Measurements from ENCODE around the gene DST. TPM values are rescaled to one million over a fixed set of nuclear protein-coding genes. Genes with fewer than 3 reads are reported as not detected.

DST gene
- total and polyA plus RNA-seq, 2 of the 8 experiments (the other 6 are each of a cell fraction or from before 2014, with no cell fraction given) = 49.4 to 116 TPM

- POLR2A ChIA-PET (ENCODE audit: partially characterized antibody) = interaction anchor here (1.0 kb wide), 1 partner anchor 305 kb away, joined by 3 read pairs; the partner anchor contains the start of gene BEND6
- Histone ChIP-seq H2AK5ac (ENCODE audit: low read depth, low read length) (no peak overlapping the region), H3K79me1 (ENCODE audit: low read depth, low read length) (no peaks in the 10 kb centered on the region), H4K5ac (ENCODE audit: insufficient read length, low read depth, low read length) (no peak overlapping the region), H2BK5ac (ENCODE audit: low read depth, low read length) (no peak overlapping the region), H3K79me2 (ENCODE audit: control insufficient read depth in 1 of 2, insufficient read depth in 2 of 2, low read length in 2 of 2) (no peaks in the 10 kb centered on the region; a peak in 1 of 4 replicates), H3K4me3 (ENCODE audit: extremely low read depth in 1 of 4, insufficient read depth in 2 of 4, low read depth in 3 of 4, low read length in 4 of 4) (no peak overlapping the region), H2BK120ac (replicated peaks; ENCODE audit: low read depth, low read length) (no peak overlapping the region), H3K23ac (ENCODE audit: insufficient read length) (no peak overlapping the region), H3K23me2 (ENCODE audit: low read depth, low read length) (no peaks in the 10 kb centered on the region), H4K91ac (replicated peaks; ENCODE audit: insufficient read length, low read length) (no peak overlapping the region), H3K4me1 (replicated peaks in 1 of 4; ENCODE audit: control insufficient read depth in 3 of 4, insufficient read depth in 4 of 4, low read length in 3 of 4) (0 out of 7 replicates have a peak, but pooled peaks cover 0 to 3% (median 0%) of the 10 kb centered on the region in 4 experiments), H3K27me3 (replicated peaks in 1 of 4; ENCODE audit: control insufficient read depth in 3 of 4, extremely low read depth in 1 of 4, insufficient read depth in 3 of 4, low read length in 3 of 4) (no peaks in the 10 kb centered on the region), H3K18ac (ENCODE audit: extremely low read depth, low read length) (no peak overlapping the region), H3K9me3 (ENCODE audit: insufficient read depth in 2 of 2, low read depth in 1 of 2, low read length in 1 of 2) (no peaks in the 10 kb centered on the region), H3K56ac (replicated peaks; ENCODE audit: insufficient read length, low read depth, low read length) (no peak overlapping the region), H2AFZ (ENCODE audit: low read length) (no peak overlapping the region), H3K9ac (replicated peaks in 1 of 4; ENCODE audit: extremely low read depth in 1 of 4, low read depth in 3 of 4, low read length in 3 of 4) (no peak overlapping the region), H4K8ac (ENCODE audit: extremely low read depth, insufficient read depth, low read length) (no peak overlapping the region), H3K4me2 (ENCODE audit: insufficient read depth in 1 of 2, low read depth in 2 of 2, low read length in 2 of 2) (no peak overlapping the region), H3K27ac (ENCODE audit: low read depth, low read length) (no peak overlapping the region), H4K20me1 (replicated peaks in 1 of 2; ENCODE audit: control insufficient read depth in 1 of 2, insufficient read depth in 2 of 2, low read length in 2 of 2) (no peaks in the 10 kb centered on the region), H3K14ac (ENCODE audit: insufficient read length) (no peak overlapping the region), H2BK20ac (ENCODE audit: low read length) (no peak overlapping the region), H2BK15ac (ENCODE audit: low read length) (no peak overlapping the region), H3K36me3 (ENCODE audit: control insufficient read depth in 2 of 4, insufficient read depth in 4 of 4, low read length in 3 of 4) (peaks cover 0 to 19% (median 11%) of the 10 kb centered on the region in 4 experiments; a peak in 4 of 8 replicates), H2BK12ac (ENCODE audit: low read depth, low read length) (no peak overlapping the region), H3K4ac (replicated peaks; ENCODE audit: insufficient read length, low read depth, low read length) (no peak overlapping the region)
- DNase-seq (ENCODE audit: low read depth in 1 of 2, low spot score in 2 of 2) (no peak), FAIRE-seq (no peak)
- 83% methylated on average over 1 of the region's 1 CpG; no CpG with 5 or more reads in 1 of the 2 experiments for WGBS, 2 experiments (ENCODE audit: extremely low coverage in 1 of 2, insufficient coverage in 1 of 2, insufficient read length in 1 of 2, insufficient replicate concordance in 2 of 2, low coverage in 1 of 2, low lambda C conversion rate in 2 of 2, missing lambda C conversion rate in 1 of 2)
- CTCF ChIA-PET (ENCODE audit: partially characterized antibody) = interaction anchor here (1.1 to 2.4 kb wide), 4 partner anchors 12 to 201 kb away, joined by 3 to 13 read pairs (median 4); no protein-coding TSS in a partner anchor
- TF ChIP-seq SP1 (IDR thresholded peaks at IDR 0.05; ENCODE audit: low read depth, low read length) = no peak
- no peak for TF ChIP-seq GABPA (IDR thresholded peaks at IDR 0.05; ENCODE audit: borderline replicate concordance, insufficient read depth, low read length)
- TF ChIP-seq TBP (IDR thresholded peaks at IDR 0.05; ENCODE audit: low read depth, low read length) = no peak
Measured at GRCh38 chr6:56650191-56650590, 7.5 kb upstream of the DST start.
